ENCODE data around the gene KRT17. TPM values are rescaled to one million over a fixed set of nuclear protein-coding genes. Genes with fewer than 3 reads are reported as not detected.
"Not testable (repeated sequence)": the region's sequence is repeated elsewhere in the genome, so short reads cannot be mapped to it uniquely, and the experiment has no call there.

Gene KRT17
- total and polyA plus RNA-seq, 10 of the 15 experiments (the other 5 are each of a cell fraction or from before 2014, with no cell fraction given) = 0.47 to 30.0 (median 2.5) TPM

GRCh38 chr17:41615454-41615853 lies 8.9 kb downstream of the KRT17 start:
- WGBS (ENCODE audit: insufficient coverage, insufficient replicate concordance, low lambda C conversion rate, missing lambda C conversion rate) = 3% methylated on average over 6 of the region's 7 CpGs
- Histone ChIP-seq H3K9me3 (replicated peaks; ENCODE audit: control insufficient read depth, insufficient read depth, low read length) (no peaks in the 10 kb centered on the region), H3K79me2 (ENCODE audit: control insufficient read depth, insufficient read depth, low read length) (no peaks in the 10 kb centered on the region), H3K4me3 (no peak overlapping the region), H3K36me3 (ENCODE audit: control insufficient read depth in 2 of 2, insufficient read depth in 2 of 2, low read length in 1 of 2) (no peaks in the 10 kb centered on the region), H3K27ac (ENCODE audit: control insufficient read depth, insufficient read depth) (no peak overlapping the region), H2AFZ (ENCODE audit: control insufficient read depth, low read depth, low read length) (no peak overlapping the region), H4K20me1 (ENCODE audit: control insufficient read depth, insufficient read depth) (no peaks in the 10 kb centered on the region), H3K4me2 (ENCODE audit: control insufficient read depth, insufficient read depth) (no peak overlapping the region), H3K9ac (ENCODE audit: control insufficient read depth, insufficient read depth, low read length) (no peak overlapping the region), H3K4me1 (ENCODE audit: control insufficient read depth, insufficient read depth, low read length) (no peaks in the 10 kb centered on the region), H3K27me3 (replicated peaks in 1 of 2; ENCODE audit: control insufficient read depth in 2 of 2, insufficient read depth in 2 of 2, low read length in 1 of 2) (peaks cover 0 to 2% of the 10 kb centered on the region in 2 experiments; a peak in 2 of 4 replicates)
- FAIRE-seq (no peak), ATAC-seq (no peak), DNase-seq (ENCODE audit: low read depth, low spot score) (no peak)
- no TSS peak for BruUV-seq (replicated peaks)
- CTCF ChIA-PET = no interaction called here
- POLR2A ChIA-PET = no interaction called here
- in situ Hi-C loops (cut with MboI) (no loop called here), intact Hi-C loops (cut with micrococcal nuclease; ENCODE audit: unreplicated experiment) (no loop called here)
- RAD21 ChIA-PET (ENCODE audit: unreplicated experiment) = no interaction called here
- TF ChIP-seq BCLAF1 (IDR thresholded peaks at IDR 0.05) (no peak), ZNF24 (IDR thresholded peaks at IDR 0.05) (no peak), IRF4 (IDR thresholded peaks at IDR 0.05; ENCODE audit: low read depth, low read length) (no peak), MYC (IDR thresholded peaks at IDR 0.05; ENCODE audit: insufficient read depth, insufficient read length, insufficient replicate concordance, low read length, severe bottlenecking) (no peak), KDM1A (IDR thresholded peaks at IDR 0.05; ENCODE audit: borderline replicate concordance) (no peak), BHLHE40 (IDR thresholded peaks at IDR 0.05; ENCODE audit: borderline replicate concordance in 1 of 2, low read depth in 2 of 2, low read length in 1 of 2) (no peak), HDAC2 (IDR thresholded peaks at IDR 0.05) (no peak), HCFC1 (IDR thresholded peaks at IDR 0.05; ENCODE audit: low read length) (no peak), CHD4 (IDR thresholded peaks at IDR 0.05) (no peak), TCF7 (IDR thresholded peaks at IDR 0.05; ENCODE audit: borderline replicate concordance) (no peak)
- SMC1A ChIA-PET (ENCODE audit: uncharacterized antibody, unreplicated experiment) = no interaction called here

- H3K4me1 ChIP-seq (ENCODE audit: control insufficient read depth, insufficient read depth, low read length); in situ Hi-C loops (cut with MboI); H3K27me3 ChIP-seq (replicated peaks in 1 of 2; ENCODE audit: control insufficient read depth in 2 of 2, insufficient read depth in 2 of 2, low read length in 1 of 2); BruUV-seq (replicated peaks); H2AFZ ChIP-seq (ENCODE audit: control insufficient read depth, low read depth, low read length); H3K36me3 ChIP-seq (ENCODE audit: control insufficient read depth in 2 of 2, insufficient read depth in 2 of 2, low read length in 1 of 2); H4K20me1 ChIP-seq (ENCODE audit: control insufficient read depth, insufficient read depth); DNase-seq (ENCODE audit: low read depth, low spot score); POLR2A ChIA-PET; H3K4me3 ChIP-seq; H3K9ac ChIP-seq (ENCODE audit: control insufficient read depth, insufficient read depth, low read length); H3K79me2 ChIP-seq (ENCODE audit: control insufficient read depth, insufficient read depth, low read length); RAD21 ChIA-PET (ENCODE audit: unreplicated experiment); ATAC-seq; FAIRE-seq; H3K9me3 ChIP-seq (replicated peaks; ENCODE audit: control insufficient read depth, insufficient read depth, low read length); SMC1A ChIA-PET (ENCODE audit: uncharacterized antibody, unreplicated experiment); H3K4me2 ChIP-seq (ENCODE audit: control insufficient read depth, insufficient read depth); H3K27ac ChIP-seq (ENCODE audit: control insufficient read depth, insufficient read depth); CTCF ChIA-PET; intact Hi-C loops (cut with micrococcal nuclease; ENCODE audit: unreplicated experiment): not testable (repeated sequence)
- 13% methylated on average over 9 of the region's 9 CpGs for WGBS (ENCODE audit: insufficient coverage, insufficient replicate concordance, low lambda C conversion rate, missing lambda C conversion rate)
Observed at GRCh38 chr17:41614767-41615166, 9.6 kb downstream of the KRT17 start.
